Measurements from ENCODE around the gene EPB41L4A. TPM values are rescaled to one million over a fixed set of nuclear protein-coding genes. Genes with fewer than 3 reads are reported as not detected.

EPB41L4A gene, protein sequence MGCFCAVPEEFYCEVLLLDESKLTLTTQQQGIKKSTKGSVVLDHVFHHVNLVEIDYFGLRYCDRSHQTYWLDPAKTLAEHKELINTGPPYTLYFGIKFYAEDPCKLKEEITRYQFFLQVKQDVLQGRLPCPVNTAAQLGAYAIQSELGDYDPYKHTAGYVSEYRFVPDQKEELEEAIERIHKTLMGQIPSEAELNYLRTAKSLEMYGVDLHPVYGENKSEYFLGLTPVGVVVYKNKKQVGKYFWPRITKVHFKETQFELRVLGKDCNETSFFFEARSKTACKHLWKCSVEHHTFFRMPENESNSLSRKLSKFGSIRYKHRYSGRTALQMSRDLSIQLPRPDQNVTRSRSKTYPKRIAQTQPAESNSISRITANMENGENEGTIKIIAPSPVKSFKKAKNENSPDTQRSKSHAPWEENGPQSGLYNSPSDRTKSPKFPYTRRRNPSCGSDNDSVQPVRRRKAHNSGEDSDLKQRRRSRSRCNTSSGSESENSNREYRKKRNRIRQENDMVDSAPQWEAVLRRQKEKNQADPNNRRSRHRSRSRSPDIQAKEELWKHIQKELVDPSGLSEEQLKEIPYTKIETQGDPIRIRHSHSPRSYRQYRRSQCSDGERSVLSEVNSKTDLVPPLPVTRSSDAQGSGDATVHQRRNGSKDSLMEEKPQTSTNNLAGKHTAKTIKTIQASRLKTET
- 2.5 to 3.4 TPM (median 3.3 TPM) in 5 replicates for total RNA-seq (2022; extraction: Qiagen RNA extraction)

DNA sequence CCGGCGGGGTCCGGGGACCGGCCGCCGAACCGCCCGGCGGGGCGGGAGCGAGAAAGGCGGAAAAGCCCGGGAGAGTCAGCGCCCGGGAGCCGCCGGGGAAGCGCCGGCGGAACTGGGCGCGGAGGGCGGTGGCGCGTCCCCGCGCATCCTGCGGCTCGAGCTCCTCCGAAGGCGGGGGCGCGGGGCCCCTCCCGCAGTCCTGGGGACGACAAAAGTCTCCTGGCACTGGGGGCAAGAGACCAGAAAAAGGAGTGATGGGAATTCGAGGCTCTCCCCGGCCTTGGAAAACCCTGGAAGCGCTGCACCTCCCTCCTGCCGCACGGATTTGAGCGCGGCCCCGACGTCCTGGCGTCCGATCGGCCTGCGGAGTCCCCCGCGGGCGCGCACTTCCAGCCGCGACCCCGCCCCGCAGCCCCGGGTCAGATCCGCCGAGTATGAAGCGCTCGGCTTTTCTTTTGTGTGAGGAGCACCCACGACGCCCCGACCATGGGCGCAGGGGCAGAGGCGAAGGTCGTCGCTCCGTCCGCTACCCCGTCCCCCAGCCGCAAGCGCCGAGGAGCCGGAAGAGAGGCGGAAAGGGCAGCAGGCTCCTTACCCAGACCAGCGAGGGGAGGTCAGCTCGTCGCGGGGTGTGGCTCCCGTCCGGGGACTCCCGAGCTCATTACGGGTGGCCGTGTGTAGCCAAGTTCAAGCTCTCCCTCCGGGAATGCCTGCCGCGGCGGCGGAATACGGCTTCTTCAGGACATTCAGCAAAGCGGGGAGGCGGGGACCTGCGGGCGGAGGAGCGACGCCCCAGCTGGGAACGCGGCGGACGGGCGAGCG, at the start of gene EPB41L4A:
Gene EPB41L4A (minus strand): TSS at position 114 of the 822 bp plus-strand sequence. CDS start 238 bp downstream, outside the sequence.

Measured in A549 treated with AZD2906 at 1 μM for 4 hours (cell line).